Renal cortical epithelial cell (primary cell): ENCODE measurements around the gene CBX7. TPM values are rescaled to one million over a fixed set of nuclear protein-coding genes. Genes with fewer than 3 reads are reported as not detected.

Source experiments
- DNase-seq: peaks from one replicate; pipeline ENCODE4 v3.0.0-alpha.2; 2011; ENCODE audit warnings: low read depth
- total RNA-seq: library from RNA; depleted of rRNA; stranded (reverse); fragments of >200 nt; gene quantifications from 2 replicates; pipeline ENCODE4 v1.2.3, GENCODE V29; 2014

The CBX7 gene
- total RNA-seq, 1 donor from 2014 or later: 5.7 TPM

DNA sequence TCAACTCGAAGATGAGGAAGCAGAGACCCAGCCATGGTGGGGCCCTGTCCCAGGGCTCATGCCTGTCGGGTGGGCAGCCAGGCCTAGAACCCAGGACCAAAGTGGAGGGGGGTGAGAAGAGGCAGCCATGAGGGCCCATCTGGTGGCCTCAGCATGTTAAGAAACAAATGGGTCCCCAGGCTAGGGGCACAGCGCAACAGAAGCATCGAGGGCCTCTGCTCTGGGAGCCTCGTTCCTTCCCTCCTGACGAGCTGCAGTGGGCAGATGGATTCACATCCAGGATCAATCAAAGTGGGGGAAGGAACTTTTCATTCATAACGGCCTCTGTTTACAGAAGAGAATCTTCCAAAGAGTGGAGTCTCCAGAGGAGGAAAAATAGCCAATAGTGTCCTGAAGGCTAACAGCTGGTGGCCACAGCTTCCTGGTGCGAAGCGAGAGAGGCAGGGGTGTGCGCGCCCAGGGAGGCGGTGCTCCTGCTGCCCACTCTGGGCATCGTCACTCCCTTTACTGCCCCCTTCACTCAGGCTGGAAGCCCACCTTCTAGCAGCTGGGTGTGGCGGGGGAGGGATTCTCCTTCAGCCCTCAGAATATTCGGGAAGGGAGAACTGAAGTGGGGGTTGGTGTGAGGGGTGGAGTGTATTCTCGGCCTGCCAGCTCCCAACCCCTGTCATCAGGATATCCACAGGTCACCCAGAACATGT lies 4.3 kb downstream of the CBX7 start:
- no peak for DNase-seq

- no peak for DNase-seq
Observed at GRCh38 chr22:39147335-39148025, 5.0 kb downstream of the CBX7 start.

DNA sequence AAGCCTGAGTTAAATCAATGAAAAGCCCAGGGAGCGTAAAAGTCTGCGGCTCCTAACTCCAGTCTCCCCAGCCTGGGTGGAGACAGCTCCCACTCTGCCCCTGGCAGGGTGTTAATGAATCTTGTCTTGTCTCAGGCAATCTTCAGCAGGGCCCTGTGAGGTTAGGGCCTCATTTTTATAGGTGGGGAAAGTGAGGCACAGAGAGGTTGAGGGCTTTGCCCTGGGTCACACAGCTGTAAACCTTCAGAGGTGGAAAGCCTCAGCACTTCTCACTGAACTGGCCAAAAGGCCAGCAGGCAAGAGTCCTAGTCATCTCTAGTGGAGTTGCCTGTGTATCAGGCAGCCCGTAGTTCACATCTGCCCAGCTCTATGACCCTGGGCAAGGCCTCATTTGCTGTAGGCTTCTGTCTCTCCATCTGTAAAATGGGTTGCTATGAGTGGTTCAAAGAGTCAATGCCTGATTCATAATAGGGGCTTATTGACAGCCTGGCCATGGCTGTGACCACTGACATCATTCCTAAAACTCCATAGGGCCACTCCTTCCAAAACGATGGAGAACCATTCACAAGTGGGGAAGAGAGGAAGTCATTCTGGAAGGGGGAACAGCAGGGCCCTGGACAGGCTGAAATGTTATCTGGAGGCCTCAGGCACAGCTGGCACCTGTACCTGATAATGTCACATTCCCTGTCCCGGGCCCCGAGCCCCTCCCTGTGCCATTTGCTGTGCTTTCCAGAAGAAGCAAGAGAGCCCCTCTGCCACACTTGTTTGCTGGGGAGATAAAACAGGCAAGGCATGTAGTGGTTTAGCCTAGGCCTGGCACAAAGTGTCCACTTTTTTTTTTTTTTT lies 6.0 kb downstream of the CBX7 start:
- no peak for DNase-seq

- no peak for DNase-seq
Observed at GRCh38 chr22:39144101-39144767, 8.2 kb downstream of the CBX7 start.

DNA sequence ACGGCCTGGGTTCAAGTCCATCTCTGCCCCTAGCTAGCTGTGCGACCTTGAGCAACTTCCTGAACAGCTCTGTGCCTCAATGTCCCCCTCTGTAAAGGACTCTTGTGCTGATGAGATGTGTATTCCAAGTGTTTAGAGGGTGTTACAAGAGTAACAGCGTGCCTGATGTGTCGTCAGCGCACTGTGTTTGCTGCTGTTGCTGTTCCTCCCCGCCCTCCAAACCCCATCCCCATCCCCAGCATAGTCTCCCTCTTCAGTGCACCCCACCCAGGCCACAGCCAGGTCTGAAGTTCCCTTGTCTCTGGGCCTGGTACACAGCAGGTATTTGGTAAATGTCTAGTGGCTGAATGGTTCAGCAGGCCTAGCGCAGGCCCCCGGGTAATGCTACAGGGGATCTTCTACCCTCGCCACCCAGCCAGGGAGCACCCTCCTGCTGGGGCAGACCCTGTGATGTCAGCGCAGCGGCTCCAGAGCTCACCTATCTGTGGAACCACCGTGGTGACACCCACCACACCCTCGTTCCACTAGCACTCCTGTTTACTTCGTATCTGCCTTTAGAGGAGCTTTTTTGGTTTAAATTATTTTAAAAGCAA lies 10.3 kb downstream of the CBX7 start:
- no peak for DNase-seq

- no peak for DNase-seq
Observed at GRCh38 chr22:39139933-39140332, 12.5 kb downstream of the CBX7 start.

DNA sequence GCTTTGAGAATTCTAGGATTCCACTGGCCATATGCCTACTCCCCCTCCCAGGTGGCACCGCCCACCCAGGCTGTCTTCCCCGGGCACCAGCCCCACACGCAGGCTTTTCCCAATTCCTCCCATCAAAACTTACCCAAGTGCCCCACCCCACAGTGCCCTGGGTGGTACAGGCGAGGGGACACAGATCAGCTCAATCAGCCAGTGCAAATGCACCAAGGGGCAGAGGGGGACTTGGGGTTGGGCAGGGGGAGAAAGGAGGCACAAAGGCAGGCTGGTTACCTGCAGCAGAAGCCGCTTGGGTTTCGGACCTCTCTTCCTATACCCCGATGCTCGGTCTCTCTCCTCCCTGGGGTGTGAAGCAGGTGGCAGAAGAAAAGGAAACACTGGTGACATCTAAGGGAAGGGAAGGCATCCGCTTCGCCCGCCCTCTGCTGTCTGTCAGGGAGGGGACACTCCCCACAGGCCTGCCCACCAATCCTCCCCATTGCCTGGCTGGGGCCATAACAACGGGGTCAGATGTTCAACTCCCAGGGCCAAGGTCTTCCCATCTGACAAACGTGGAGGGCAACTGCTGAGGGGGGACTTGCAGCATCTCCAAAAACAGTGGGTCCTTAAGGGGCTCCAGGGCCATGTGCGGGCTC lies 14.0 kb downstream of the CBX7 start:
- DNase-seq: no peak

DNA sequence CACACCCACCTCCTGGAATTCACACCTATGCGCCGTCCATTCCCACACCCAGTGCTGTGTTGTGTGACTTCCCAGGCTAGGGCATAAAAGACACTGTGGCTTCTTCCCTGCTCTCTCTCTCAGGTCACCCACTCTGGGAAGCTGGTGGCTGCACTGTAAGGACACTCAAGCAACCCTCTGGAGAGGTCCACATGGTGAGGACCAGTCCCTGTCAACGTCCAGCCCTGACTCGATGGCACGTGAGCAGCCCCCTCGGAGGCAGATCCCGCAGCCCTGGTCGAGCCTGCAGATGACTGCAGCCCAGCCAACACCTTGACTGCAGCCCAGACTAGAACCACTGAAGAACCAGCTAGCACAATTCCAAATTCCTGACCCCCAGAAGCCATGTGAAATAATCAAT lies 16.2 kb downstream of the CBX7 start:
- DNase-seq: no peak

DNA sequence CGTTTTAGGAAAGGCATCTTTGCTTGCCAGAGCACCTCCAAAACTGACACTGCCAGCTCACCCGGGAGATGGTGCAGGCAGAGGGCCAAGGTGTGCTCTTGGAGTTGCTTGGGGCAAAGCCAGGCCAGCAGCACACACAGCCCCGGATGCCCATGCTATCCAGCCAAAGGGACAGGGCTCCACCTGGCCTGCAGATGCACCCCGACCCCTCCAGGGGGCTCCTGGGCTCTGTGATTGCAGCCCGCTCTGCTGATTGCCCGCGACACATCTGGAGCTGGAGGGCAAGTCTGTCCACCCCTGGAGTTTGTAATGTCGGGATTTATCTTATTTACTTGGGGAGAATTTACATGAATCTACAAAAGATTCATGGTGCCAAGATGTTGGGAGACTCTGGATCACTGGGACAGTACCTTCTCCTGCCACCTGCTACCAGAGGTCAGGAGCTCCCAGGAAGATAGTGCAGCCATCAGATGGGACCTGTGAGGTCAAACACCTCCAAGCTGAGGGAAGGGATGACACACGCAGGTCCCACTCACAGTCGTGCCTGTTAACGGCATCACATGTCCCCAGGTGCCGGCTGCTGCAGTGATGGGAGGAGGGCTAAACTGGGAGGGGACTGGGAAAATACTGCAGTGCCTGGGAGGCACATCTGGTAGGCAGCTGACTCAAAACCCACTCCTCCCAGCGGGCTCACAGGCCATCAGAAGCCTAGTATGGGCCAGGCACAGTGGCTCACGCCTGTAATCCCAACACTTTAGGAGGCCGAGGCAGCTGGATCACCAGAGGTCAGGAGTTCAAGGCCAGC lies 17.2 kb downstream of the CBX7 start:
- DNase-seq: no peak

- no peak for DNase-seq
Observed at GRCh38 chr22:39134366-39135091, 18.0 kb downstream of the CBX7 start.

GRCh38 chr22:39133871-39134270 lies 18.6 kb downstream of the CBX7 start:
- no peak for DNase-seq

- no peak for DNase-seq
Observed at GRCh38 chr22:39132871-39133524, 19.5 kb downstream of the CBX7 start.

DNA sequence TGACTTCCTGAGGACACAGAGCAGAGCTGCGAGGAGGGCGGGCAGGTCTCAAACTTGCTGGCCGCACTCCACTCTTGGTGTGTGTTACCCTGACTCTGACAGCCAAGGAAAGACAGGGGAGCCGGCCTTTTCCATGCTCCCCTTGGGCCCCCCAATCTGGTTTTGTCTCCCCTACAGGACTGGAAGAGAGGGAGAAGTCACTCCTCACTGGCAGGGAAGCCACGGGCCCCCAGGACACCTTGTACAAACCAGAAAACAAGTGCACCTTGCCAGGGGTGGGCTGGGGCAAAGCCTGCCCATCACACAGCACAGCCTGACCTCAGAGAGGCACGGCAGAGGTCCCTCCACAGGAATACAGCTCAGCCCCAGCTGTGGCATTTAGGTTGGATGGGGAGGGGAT lies 20.2 kb downstream of the CBX7 start:
- no peak for DNase-seq

- DNase-seq: peak; percentile 65
Observed at GRCh38 chr22:39130892-39131855, 21.3 kb downstream of the CBX7 start.

DNA sequence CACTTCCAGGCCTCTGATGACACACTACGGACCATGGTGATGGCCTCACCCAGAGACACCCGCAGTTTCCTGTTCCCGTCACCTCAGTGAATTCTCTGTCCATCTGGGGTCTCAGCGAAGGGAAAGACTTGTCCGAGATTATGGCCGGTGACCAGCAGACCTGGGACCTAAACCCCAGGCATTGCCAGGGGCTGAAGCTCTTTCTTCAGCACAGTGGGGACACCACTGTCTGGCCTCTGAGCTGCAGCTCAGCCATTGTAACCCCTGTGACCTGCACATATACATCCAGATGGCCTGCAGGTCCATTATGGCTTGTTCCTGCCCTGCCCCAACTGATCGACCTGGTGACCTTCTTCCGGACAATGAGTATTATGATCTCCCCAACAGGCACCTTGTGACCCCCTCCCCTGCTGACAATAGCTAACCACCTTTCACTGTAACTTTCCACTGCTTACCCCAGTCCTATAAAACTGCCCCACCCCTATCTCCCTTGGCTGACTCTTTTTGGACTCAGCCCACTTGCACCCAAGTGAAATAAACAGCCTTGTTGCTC lies 22.3 kb downstream of the CBX7 start:
- DNase-seq: no peak

DNA sequence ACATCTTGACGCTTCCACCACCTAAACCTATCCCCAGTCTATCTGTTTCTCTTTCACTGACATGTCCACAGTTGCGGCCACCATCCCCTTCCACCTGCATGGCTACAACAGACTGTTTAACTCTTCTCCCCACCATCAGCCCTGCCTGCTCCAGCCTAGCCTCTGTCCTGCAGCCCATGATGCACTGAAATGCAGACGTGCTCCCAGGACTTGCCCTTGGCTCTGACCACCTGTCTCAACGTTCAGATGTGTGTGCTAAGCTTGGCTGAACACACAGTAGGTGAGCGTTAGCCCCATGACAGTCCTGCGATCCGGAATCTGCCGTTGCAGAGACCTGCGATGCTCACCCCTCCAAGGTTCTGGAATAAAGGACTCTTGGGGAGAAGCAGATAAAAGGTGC lies 22.7 kb downstream of the CBX7 start:
- no peak for DNase-seq

GRCh38 chr22:39129081-39129480 lies 23.4 kb downstream of the CBX7 start:
- no peak for DNase-seq

GRCh38 chr22:39128508-39128907 lies 24.0 kb downstream of the CBX7 start:
- DNase-seq: no peak
